ENCODE results near the gene PGPEP1.

DNA sequence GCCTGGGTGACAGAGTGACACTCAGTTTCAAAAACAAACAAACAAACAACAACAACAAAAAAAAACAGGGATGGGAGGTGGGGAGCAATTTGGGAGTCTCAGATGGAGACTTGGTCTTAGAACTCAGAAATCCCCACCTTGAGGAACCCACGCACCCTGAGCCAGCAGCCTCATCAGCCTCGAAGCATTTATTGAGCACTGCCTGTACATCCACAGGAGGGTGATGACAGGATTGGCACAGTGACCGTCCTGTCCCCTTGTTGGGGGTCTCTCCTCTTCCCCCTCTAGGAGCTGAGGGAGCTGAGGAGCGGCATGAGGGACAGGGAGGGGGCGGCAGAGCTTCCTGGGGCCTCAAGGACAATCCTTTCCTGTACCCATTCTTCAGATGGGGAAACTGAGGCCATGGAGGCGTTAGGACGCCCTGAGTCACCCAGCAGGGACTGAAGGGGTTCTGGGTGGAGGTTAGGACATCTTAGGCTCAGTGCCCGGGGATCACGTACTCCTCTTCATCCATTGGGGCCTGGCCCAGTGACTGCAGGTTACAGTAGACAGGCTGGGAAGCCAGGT, 51.2 kb downstream of the PGPEP1 start:
- TF ChIP-seq, protein P1, sequence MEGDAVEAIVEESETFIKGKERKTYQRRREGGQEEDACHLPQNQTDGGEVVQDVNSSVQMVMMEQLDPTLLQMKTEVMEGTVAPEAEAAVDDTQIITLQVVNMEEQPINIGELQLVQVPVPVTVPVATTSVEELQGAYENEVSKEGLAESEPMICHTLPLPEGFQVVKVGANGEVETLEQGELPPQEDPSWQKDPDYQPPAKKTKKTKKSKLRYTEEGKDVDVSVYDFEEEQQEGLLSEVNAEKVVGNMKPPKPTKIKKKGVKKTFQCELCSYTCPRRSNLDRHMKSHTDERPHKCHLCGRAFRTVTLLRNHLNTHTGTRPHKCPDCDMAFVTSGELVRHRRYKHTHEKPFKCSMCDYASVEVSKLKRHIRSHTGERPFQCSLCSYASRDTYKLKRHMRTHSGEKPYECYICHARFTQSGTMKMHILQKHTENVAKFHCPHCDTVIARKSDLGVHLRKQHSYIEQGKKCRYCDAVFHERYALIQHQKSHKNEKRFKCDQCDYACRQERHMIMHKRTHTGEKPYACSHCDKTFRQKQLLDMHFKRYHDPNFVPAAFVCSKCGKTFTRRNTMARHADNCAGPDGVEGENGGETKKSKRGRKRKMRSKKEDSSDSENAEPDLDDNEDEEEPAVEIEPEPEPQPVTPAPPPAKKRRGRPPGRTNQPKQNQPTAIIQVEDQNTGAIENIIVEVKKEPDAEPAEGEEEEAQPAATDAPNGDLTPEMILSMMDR (IDR thresholded peaks at IDR 0.05), result no peak
- TF ChIP-seq RFX5 (IDR thresholded peaks at IDR 0.05; ENCODE audit: low read length) (no peak), GATA2 (CRISPR knock-in tag; IDR thresholded peaks at IDR 0.05) (no peak), RAD21 (IDR thresholded peaks at IDR 0.05; ENCODE audit: low read length) (no peak), TAF1 (IDR thresholded peaks at IDR 0.05; ENCODE audit: borderline replicate concordance, low read depth, low read length) (no peak), EZH2phosphoT487 (IDR thresholded peaks at IDR 0.05; ENCODE audit: borderline replicate concordance, low read depth) (no peak)
- TF ChIP-seq, protein P2, sequence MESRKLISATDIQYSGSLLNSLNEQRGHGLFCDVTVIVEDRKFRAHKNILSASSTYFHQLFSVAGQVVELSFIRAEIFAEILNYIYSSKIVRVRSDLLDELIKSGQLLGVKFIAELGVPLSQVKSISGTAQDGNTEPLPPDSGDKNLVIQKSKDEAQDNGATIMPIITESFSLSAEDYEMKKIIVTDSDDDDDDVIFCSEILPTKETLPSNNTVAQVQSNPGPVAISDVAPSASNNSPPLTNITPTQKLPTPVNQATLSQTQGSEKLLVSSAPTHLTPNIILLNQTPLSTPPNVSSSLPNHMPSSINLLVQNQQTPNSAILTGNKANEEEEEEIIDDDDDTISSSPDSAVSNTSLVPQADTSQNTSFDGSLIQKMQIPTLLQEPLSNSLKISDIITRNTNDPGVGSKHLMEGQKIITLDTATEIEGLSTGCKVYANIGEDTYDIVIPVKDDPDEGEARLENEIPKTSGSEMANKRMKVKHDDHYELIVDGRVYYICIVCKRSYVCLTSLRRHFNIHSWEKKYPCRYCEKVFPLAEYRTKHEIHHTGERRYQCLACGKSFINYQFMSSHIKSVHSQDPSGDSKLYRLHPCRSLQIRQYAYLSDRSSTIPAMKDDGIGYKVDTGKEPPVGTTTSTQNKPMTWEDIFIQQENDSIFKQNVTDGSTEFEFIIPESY (IDR thresholded peaks at IDR 0.05; ENCODE audit: borderline replicate concordance, low read depth), result no peak

All from SK-N-SH (cell line).